Measurements from ENCODE around the gene NTN3.

The NTN3 gene

DNA sequence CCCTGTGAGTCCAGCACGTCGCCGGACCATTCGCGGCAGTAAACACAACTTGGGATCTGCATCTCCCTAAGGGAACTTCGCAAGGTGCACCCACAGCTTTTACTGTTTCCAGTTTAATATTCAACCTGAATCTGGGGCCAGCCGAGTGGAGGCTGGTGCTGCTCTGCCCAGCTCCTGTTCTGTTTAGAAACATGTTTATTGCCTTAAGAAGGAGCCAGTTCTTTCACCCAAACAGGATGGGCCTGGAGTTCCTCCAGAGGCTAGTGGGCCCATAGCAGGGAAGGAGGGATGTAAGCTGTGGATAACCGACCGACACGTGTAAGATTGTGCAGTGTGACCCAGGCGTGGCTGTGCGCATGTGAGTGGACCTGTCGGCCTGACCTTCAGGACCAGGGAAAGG, 21.2 kb downstream of the NTN3 start:
- H3K27ac ChIP-seq, result no peak overlapping the region
- H3K36me3 ChIP-seq, result peaks cover 25% of the 10 kb centered on the region
- TF ChIP-seq CTCF (IDR thresholded peaks at IDR 0.05; ENCODE audit: low read depth, low read length), result no peak
- H3K27me3 ChIP-seq (ENCODE audit: insufficient read depth, low read depth, severe bottlenecking), result no peaks in the 10 kb centered on the region
- H3K4me3 ChIP-seq (ENCODE audit: low read depth, low read length), result no peak overlapping the region
- no peaks in the 10 kb centered on the region for H3K9me3 ChIP-seq (ENCODE audit: severe bottlenecking)
- no peak for DNase-seq

- Histone ChIP-seq H3K9me3 (ENCODE audit: severe bottlenecking) (no peaks in the 10 kb centered on the region), H3K27ac (no peak overlapping the region), H3K27me3 (ENCODE audit: insufficient read depth, low read depth, severe bottlenecking) (no peaks in the 10 kb centered on the region), H3K4me3 (ENCODE audit: low read depth, low read length) (no peak overlapping the region), H3K36me3 (peaks cover 38% of the 10 kb centered on the region)
- TF ChIP-seq CTCF (IDR thresholded peaks at IDR 0.05; ENCODE audit: low read depth, low read length), result no peak
- no peak for DNase-seq
Measured at GRCh38 chr16:2493605-2494004, 22.5 kb downstream of the NTN3 start.

DNA sequence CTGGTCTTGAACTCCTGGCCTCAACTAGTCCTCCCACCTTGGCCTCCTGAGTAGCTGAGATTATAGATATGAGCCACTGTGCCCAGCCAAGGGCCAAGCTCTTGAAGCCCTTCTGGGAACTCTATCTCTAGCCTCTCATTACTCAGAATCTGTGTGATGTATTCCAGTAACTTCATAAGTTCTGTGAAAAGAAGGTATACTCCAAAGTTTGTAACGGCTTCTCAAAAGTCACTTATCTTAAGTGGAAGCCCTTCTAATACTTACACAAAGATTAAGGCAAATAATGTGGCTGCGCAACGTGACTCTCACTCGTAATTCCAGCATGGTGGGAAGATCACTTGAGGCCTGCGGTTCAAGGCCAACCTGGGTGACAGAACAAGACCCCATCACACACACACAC, 23.5 kb downstream of the NTN3 start:
- no peak overlapping the region for H3K4me3 ChIP-seq (ENCODE audit: low read depth, low read length)
- no peak overlapping the region for H3K27ac ChIP-seq
- TF ChIP-seq CTCF (IDR thresholded peaks at IDR 0.05; ENCODE audit: low read depth, low read length), result no peak
- no peak for DNase-seq
- no peaks in the 10 kb centered on the region for H3K9me3 ChIP-seq (ENCODE audit: severe bottlenecking)
- H3K27me3 ChIP-seq (ENCODE audit: insufficient read depth, low read depth, severe bottlenecking), result no peaks in the 10 kb centered on the region
- peaks cover 46% of the 10 kb centered on the region for H3K36me3 ChIP-seq

DNA sequence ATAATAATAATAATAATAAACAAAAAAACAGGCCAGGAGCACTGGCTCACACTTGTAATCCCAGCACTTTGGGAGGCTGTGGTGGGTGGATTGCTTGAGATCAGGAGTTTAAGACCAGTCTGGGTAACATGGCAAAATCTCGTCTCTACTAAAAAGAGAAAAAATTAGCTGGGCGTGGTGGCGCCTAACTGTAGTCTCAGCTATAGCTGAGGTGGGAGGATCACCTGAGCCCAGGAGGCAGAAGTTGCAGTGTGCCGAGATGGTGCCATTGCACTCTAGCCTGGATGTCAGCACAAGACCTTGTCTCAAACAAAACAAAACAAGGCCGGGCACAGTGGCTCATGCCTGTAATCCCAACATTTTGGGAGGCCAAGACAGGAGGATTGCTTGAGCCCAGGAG, 23.9 kb downstream of the NTN3 start:
- Histone ChIP-seq H3K27ac (no peak overlapping the region), H3K36me3 (peaks cover 49% of the 10 kb centered on the region), H3K4me3 (ENCODE audit: low read depth, low read length) (no peak overlapping the region), H3K9me3 (ENCODE audit: severe bottlenecking) (no peaks in the 10 kb centered on the region), H3K27me3 (ENCODE audit: insufficient read depth, low read depth, severe bottlenecking) (no peaks in the 10 kb centered on the region)
- DNase-seq, result no peak
- TF ChIP-seq CTCF (IDR thresholded peaks at IDR 0.05; ENCODE audit: low read depth, low read length), result no peak

DNA sequence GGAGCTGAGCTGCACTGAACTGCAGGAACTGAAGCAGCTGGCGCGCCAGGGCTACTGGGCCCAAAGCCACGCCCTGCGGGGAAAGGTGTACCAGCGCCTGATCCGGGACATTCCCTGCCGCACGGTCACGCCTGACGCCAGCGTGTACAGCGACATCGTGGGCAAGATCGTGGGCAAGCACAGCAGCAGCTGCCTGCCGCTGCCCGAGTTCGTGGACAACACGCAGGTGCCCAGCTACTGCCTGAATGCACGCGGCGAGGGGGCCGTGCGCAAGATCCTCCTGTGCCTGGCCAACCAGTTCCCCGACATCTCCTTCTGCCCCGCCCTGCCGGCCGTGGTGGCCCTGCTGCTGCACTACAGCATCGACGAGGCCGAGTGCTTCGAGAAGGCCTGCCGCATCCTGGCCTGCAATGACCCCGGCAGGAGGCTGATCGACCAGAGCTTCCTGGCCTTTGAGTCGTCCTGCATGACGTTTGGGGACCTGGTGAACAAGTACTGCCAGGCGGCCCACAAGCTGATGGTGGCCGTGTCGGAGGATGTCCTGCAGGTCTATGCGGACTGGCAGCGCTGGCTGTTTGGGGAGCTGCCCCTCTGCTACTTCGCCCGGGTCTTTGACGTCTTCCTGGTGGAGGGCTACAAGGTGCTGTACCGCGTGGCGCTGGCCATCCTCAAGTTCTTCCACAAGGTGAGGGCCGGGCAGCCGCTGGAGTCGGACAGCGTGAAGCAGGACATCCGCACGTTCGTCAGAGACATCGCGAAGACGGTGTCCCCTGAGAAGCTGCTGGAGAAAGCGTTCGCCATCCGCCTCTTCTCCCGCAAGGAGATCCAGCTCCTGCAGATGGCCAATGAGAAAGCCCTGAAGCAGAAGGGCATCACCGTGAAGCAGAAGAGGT, 25.4 kb downstream of the NTN3 start:
- H3K27me3 ChIP-seq (ENCODE audit: insufficient read depth, low read depth, severe bottlenecking), result no peaks in the 10 kb centered on the region
- no peaks in the 10 kb centered on the region for H3K9me3 ChIP-seq (ENCODE audit: severe bottlenecking)
- H3K27ac ChIP-seq, result peak overlapping the region; percentile 65
- no peak for DNase-seq
- no peak overlapping the region for H3K4me3 ChIP-seq (ENCODE audit: low read depth, low read length)
- peaks cover 46% of the 10 kb centered on the region for H3K36me3 ChIP-seq
- TF ChIP-seq CTCF (IDR thresholded peaks at IDR 0.05; ENCODE audit: low read depth, low read length), result no peak

Data from WERI-Rb-1 (cell line).